GM10266 (cell line): Measurements from ENCODE around the gene NRXN2.

Source experiments
- DNase-seq: peaks from one replicate; pipeline ENCODE4 v3.0.0; 2012; ENCODE audit errors: extremely low spot score
- CTCF ChIP-seq: IDR thresholded peaks from 2 replicates; pipeline ENCODE4 v1.5.1; 2012; ENCODE audit warnings: mild to moderate bottlenecking, low read depth; ENCODE audit not compliant: control insufficient read depth, insufficient read depth; ENCODE audit errors: missing control alignments

The NRXN2 gene

GRCh38 chr11:64659417-64660144 is 63.4 kb downstream of the NRXN2 start:
- no peak for DNase-seq
- no peak for TF ChIP-seq CTCF

- DNase-seq = no peak
- TF ChIP-seq CTCF = no peak
Measured at GRCh38 chr11:64658265-64658664, 64.7 kb downstream of the NRXN2 start.

- no peak for TF ChIP-seq CTCF
- DNase-seq = no peak
Measured at GRCh38 chr11:64656862-64657261, 66.1 kb downstream of the NRXN2 start.

- DNase-seq = no peak
- TF ChIP-seq CTCF = no peak
Measured at GRCh38 chr11:64655941-64656601, 66.9 kb downstream of the NRXN2 start.

- no peak for TF ChIP-seq CTCF
- no peak for DNase-seq
Measured at GRCh38 chr11:64654958-64655541, 67.9 kb downstream of the NRXN2 start.

DNA sequence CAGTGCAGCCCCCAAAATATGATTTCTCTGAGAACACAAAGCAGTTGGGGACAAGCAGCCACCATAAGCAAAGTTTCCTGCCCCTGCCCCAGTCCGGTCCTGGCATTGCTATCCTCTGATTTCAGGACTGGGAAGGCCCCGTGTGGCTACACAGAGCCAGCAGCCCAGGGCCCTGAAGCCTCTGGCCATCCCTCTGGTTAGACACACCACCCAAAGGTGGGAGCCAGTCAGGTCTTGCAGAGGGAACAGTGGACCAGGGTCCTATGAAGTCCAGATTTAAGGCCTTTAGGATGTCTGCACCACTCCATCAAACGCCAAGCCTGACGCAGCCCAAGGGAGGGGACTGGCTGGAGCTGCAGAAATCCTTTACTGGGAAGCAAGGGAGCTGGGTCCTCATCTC is 68.6 kb downstream of the NRXN2 start:
- TF ChIP-seq CTCF = no peak
- DNase-seq = no peak
